Testis (tissue), 3 donors: ENCODE data around the gene VWA5A. TPM values are rescaled to one million over a fixed set of nuclear protein-coding genes. Genes with fewer than 3 reads are reported as not detected.

ENCODE experiments used
- DNase-seq: peaks from one replicate; pipeline ENCODE4 v3.0.0-alpha.2; 2019
- H3K27ac ChIP-seq, 2 donors: fragments of 200-600 bp; sonication (generic); one replicate each; pipeline ENCODE4 v1.5.1; 2019
- H3K27me3 ChIP-seq: fragments of 200-600 bp; sonication (generic); one replicate; pipeline ENCODE4 v1.5.1; 2019
- H3K36me3 ChIP-seq: fragments of 200-600 bp; sonication (generic); one replicate; pipeline ENCODE4 v1.5.1; 2017; ENCODE audit warnings: low read depth; ENCODE audit errors: missing control alignments
- H3K4me1 ChIP-seq: fragments of 200-600 bp; sonication (generic); one replicate; pipeline ENCODE4 v1.5.1; 2019
- H3K4me3 ChIP-seq, 2 donors: fragments of 200-600 bp; sonication (generic); one replicate each; pipeline ENCODE4 v1.5.1; 2017 to 2019
- H3K9me3 ChIP-seq: fragments of 200-600 bp; sonication (generic); one replicate; pipeline ENCODE4 v1.5.1; 2017
- POLR2A ChIP-seq: fragments of 450-650 bp; IDR thresholded peaks from one replicate; pipeline ENCODE4 v1.6.1; 2017; ENCODE audit warnings: antibody characterized with exemption, mild to moderate bottlenecking, moderate library complexity
- WGBS, 2 donors: methylation state at CpG; one replicate each; pipeline ENCODE4 v1.1.5; 2018; 5-methylcytosine and 5-hydroxymethylcytosine counted together
- intact Hi-C: fragments of 100-400 bp; cut with DNase I; formaldehyde crosslinking; loops from one replicate; pipeline ENCODE4 v1.15.1; 2023; ENCODE audit warnings: low total_unique reads
- polyA plus RNA-seq: library from polyadenylated mRNA; stranded (reverse); fragments of 350-450 nt; fragmentation: Illumina TruSeq; extraction: RNeasy Lipid Tissue Mini Kit (QIAGEN cat#74804); gene quantifications from one replicate; pipeline ENCODE4 v1.2.3, GENCODE V29; 2014; ENCODE audit warnings: low read depth, low replicate concordance; ENCODE audit not compliant: insufficient read depth
- total RNA-seq, 2 donors: library from RNA; depleted of rRNA; stranded (reverse); fragments of >200 nt; gene quantifications; one replicate each; pipeline ENCODE4 v1.2.3, GENCODE V29; 2016
- TF ChIP-seq, protein P1 (sequence below), 3 experiments: fragments of 450-650 bp in 2 of 3; fragments of 200-600 bp in 1 of 3; sonication (generic) in 1 of 3; IDR thresholded peaks; one replicate each; pipeline ENCODE4 v1.5.1; 2016 to 2019; ENCODE audit warnings: antibody characterized with exemption in 3 of 3, mild to moderate bottlenecking in 2 of 3, moderate library complexity in 1 of 3

The VWA5A gene
- total and polyA plus RNA-seq, 3 donors from 2014 or later: 26.6 to 31.3 (median 28.3) TPM

DNA sequence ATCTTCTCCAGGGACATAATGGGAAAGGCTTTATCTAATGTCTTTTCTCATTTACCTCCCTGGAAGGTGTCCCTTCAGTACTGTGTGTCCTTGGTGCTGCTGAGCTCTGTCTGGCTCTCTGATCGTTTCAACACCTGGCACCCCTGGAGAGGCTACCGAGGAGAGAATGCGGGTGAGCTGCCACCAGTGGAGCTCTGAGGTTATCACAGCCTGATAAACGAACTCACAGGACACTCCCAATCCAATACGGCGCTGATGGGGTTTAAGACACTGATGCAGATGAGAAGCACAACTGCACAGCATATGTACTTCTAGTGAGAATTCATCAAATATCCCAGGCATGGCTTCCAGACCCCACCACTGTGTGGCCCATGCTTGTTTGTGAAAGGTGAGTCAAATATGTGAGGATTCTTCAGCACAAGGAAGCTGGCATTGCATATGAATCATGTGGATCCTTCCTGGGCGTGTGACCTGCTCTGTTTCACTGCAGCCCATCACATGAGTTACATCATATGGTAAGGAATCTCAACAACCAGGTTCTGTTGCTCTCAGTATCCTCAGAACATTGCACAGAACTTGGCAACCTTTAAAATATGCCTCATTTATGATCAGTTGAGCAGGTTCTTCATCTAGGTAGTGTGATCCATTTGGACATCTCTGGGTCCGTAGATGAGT, 34.8 kb upstream of the VWA5A start:
- no peak for DNase-seq
- TF ChIP-seq, protein P1, sequence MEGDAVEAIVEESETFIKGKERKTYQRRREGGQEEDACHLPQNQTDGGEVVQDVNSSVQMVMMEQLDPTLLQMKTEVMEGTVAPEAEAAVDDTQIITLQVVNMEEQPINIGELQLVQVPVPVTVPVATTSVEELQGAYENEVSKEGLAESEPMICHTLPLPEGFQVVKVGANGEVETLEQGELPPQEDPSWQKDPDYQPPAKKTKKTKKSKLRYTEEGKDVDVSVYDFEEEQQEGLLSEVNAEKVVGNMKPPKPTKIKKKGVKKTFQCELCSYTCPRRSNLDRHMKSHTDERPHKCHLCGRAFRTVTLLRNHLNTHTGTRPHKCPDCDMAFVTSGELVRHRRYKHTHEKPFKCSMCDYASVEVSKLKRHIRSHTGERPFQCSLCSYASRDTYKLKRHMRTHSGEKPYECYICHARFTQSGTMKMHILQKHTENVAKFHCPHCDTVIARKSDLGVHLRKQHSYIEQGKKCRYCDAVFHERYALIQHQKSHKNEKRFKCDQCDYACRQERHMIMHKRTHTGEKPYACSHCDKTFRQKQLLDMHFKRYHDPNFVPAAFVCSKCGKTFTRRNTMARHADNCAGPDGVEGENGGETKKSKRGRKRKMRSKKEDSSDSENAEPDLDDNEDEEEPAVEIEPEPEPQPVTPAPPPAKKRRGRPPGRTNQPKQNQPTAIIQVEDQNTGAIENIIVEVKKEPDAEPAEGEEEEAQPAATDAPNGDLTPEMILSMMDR (IDR thresholded peaks at IDR 0.05): no peak
- TF ChIP-seq POLR2A: no peak
- Histone ChIP-seq H3K27me3 (no peaks in the 10 kb centered on the region), H3K27ac (no peak overlapping the region), H3K36me3 (no peaks in the 10 kb centered on the region), H3K4me3 (no peak overlapping the region), H3K4me1 (peaks cover 8% of the 10 kb centered on the region), H3K9me3 (no peaks in the 10 kb centered on the region)
- intact Hi-C loops: no loop called here
- WGBS, 2 donors: 73 to 75% methylated on average over 8 of the region's 8 CpGs

DNA sequence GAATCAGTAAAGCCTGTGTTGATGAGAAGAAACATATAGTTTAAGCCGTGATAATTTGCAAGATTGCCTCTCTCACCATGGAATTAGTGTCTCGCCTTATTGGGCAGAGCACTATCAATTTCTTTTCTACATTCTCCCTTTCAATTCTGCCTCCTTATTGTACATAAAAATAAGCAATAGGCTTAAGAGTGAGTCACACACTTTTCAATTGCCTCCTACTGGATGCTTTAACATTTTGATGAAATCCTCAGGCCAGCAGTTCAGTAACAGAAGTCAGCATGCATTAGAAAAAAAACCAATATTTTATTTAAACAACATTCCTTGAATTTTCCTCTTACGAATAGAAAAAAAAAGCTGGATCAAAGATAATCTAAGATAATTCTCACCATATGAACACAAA, 33.8 kb upstream of the VWA5A start:
- 82 to 95% methylated on average over 3 of the region's 3 CpGs for WGBS, 2 donors
- intact Hi-C loops: no loop called here
- no peak for TF ChIP-seq POLR2A
- TF ChIP-seq, protein P1 (IDR thresholded peaks at IDR 0.05): no peak

DNA sequence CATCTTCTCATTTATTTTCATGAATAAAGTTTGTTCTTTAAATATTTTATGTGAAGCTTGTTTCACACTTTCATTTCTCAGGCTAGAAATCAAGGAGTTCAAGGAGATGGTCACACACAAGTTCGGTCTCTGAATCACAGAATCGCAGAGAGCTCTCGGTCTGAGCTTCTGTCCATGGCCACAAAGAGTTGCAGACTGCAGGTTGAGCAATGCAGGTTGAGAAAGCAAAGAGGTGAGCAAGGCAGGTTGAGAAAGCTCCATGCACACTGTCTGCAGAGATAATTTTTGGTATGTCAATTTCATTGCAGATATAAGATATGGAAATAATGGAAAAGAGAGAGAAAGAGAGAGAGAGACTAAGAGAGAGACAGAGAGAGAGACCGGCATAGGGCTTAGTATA, 32.9 kb upstream of the VWA5A start:
- intact Hi-C loops: no loop called here
- H3K9me3 ChIP-seq: no peaks in the 10 kb centered on the region
- H3K27me3 ChIP-seq: no peaks in the 10 kb centered on the region
- TF ChIP-seq, protein P1 (IDR thresholded peaks at IDR 0.05): no peak
- no peak for TF ChIP-seq POLR2A
- H3K27ac ChIP-seq: no peak overlapping the region
- no peaks in the 10 kb centered on the region for H3K36me3 ChIP-seq
- H3K4me3 ChIP-seq: no peak overlapping the region
- 83 to 95% methylated on average over 4 of the region's 4 CpGs for WGBS, 2 donors
- H3K4me1 ChIP-seq: no peaks in the 10 kb centered on the region
- no peak for DNase-seq

More for the DNA sequence above, 33.8 kb upstream of the VWA5A start:
- Histone ChIP-seq H3K36me3 (no peaks in the 10 kb centered on the region), H3K9me3 (no peaks in the 10 kb centered on the region), H3K4me3 (no peak overlapping the region), H3K4me1 (no peaks in the 10 kb centered on the region), H3K27ac (no peak overlapping the region), H3K27me3 (no peaks in the 10 kb centered on the region)
- DNase-seq: no peak

DNA sequence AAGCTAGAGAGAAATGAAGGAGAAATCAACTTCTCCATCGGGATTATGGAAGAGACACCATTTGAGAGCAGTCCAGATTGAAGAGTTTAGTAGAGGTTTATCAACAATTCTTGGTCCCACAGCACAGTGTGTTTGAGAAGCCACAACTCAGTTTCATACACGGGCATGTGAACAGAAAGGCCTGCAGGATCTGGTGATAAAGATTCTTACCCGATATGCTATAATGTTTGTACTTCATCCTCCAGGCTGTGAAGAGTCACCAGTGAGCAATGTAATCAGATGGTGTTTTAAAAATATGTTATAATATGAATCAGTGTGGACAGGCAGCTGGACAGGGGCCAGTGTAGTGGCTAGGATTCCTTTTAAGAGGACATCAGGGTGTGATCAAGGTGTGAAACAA, 29.7 kb upstream of the VWA5A start:
- Histone ChIP-seq H3K36me3 (no peaks in the 10 kb centered on the region), H3K27ac (no peak overlapping the region), H3K27me3 (no peaks in the 10 kb centered on the region), H3K4me1 (no peaks in the 10 kb centered on the region), H3K4me3 (no peak overlapping the region), H3K9me3 (no peaks in the 10 kb centered on the region)
- intact Hi-C loops: no loop called here
- TF ChIP-seq POLR2A: no peak
- TF ChIP-seq, protein P1 (IDR thresholded peaks at IDR 0.05): no peak
- 72 to 86% methylated on average over 3 of the region's 3 CpGs for WGBS, 2 donors
- DNase-seq: no peak
